ENCODE results near the gene SMOC2.

Gene SMOC2

GRCh38 chr6:168516944-168517741, 76.2 kb downstream of the SMOC2 start:
- no peak for DNase-seq (ENCODE audit: low spot score)

GRCh38 chr6:168517742-168518347, 76.9 kb downstream of the SMOC2 start:
- DNase-seq (ENCODE audit: low spot score): no peak

GRCh38 chr6:168518348-168518745, 77.4 kb downstream of the SMOC2 start:
- no peak for DNase-seq (ENCODE audit: low spot score)

- no peak for DNase-seq (ENCODE audit: low spot score)
Measured at GRCh38 chr6:168518867-168519266, 77.9 kb downstream of the SMOC2 start.

GRCh38 chr6:168520233-168520632, 79.2 kb downstream of the SMOC2 start:
- no peak for DNase-seq (ENCODE audit: low spot score)

GRCh38 chr6:168524571-168525001, 83.6 kb downstream of the SMOC2 start:
- no peak for DNase-seq (ENCODE audit: low spot score)

GRCh38 chr6:168525114-168525513, 84.1 kb downstream of the SMOC2 start:
- no peak for DNase-seq (ENCODE audit: low spot score)

GRCh38 chr6:168525926-168526630, 85.1 kb downstream of the SMOC2 start:
- no peak for DNase-seq (ENCODE audit: low spot score)

- DNase-seq (ENCODE audit: low spot score): no peak
Measured at GRCh38 chr6:168526841-168527281, 85.9 kb downstream of the SMOC2 start.

- DNase-seq (ENCODE audit: low spot score): no peak
Measured at GRCh38 chr6:168527451-168528210, 86.6 kb downstream of the SMOC2 start.

GRCh38 chr6:168528474-168529095, 87.6 kb downstream of the SMOC2 start:
- no peak for DNase-seq (ENCODE audit: low spot score)

- DNase-seq (ENCODE audit: low spot score): no peak
Measured at GRCh38 chr6:168529214-168529613, 88.2 kb downstream of the SMOC2 start.

- DNase-seq (ENCODE audit: low spot score): no peak
Measured at GRCh38 chr6:168530653-168531071, 89.7 kb downstream of the SMOC2 start.

- DNase-seq (ENCODE audit: low spot score): no peak
Measured at GRCh38 chr6:168532070-168532469, 91.1 kb downstream of the SMOC2 start.

- DNase-seq (ENCODE audit: low spot score): no peak
Measured at GRCh38 chr6:168533414-168533813, 92.4 kb downstream of the SMOC2 start.

- no peak for DNase-seq (ENCODE audit: low spot score)
Measured at GRCh38 chr6:168534265-168534664, 93.3 kb downstream of the SMOC2 start.

GRCh38 chr6:168535711-168536110, 94.7 kb downstream of the SMOC2 start:
- no peak for DNase-seq (ENCODE audit: low spot score)

- DNase-seq (ENCODE audit: low spot score): no peak
Measured at GRCh38 chr6:168536196-168536595, 95.2 kb downstream of the SMOC2 start.

- no peak for DNase-seq (ENCODE audit: low spot score)
Measured at GRCh38 chr6:168536665-168537539, 95.9 kb downstream of the SMOC2 start.

- DNase-seq (ENCODE audit: low spot score): no peak
Measured at GRCh38 chr6:168537540-168537884, 96.5 kb downstream of the SMOC2 start.
